ENCODE results near the gene ASXL3. TPM values are rescaled to one million over a fixed set of nuclear protein-coding genes. Genes with fewer than 3 reads are reported as not detected.

The ASXL3 gene
- total RNA-seq, 6 experiments from 2014 or later = 0.12 to 4.0 (median 1.3) TPM

DNA sequence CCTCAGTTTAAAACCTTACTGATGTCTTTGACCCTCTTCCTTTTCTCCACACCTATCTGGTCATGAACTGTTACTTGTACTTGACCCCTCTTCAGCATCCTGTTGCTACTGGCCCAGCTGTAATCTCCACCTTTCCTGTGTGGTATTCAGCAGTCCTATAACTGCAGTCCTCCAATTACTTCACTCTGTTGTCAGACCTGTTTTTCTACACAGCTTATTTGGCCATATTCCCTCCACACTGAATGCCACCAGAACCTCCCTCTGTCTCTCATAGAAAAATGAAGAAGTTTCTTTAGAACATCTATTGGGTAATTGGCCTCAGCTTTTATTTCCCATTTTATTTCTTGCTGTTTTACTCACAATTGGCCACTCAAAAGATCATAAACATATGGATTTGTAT is 155.4 kb downstream of the ASXL3 start:
- H3K9me3 ChIP-seq = no peaks in the 10 kb centered on the region
- H3K4me1 ChIP-seq = no peaks in the 10 kb centered on the region
- no peaks in the 10 kb centered on the region for H3K27me3 ChIP-seq
- intact Hi-C loops (cut with DNase I) = no loop called here
- no peak overlapping the region for H3K4me3 ChIP-seq
- no peak for TF ChIP-seq POLR2A (IDR thresholded peaks at IDR 0.05)
- TF ChIP-seq, protein P1, sequence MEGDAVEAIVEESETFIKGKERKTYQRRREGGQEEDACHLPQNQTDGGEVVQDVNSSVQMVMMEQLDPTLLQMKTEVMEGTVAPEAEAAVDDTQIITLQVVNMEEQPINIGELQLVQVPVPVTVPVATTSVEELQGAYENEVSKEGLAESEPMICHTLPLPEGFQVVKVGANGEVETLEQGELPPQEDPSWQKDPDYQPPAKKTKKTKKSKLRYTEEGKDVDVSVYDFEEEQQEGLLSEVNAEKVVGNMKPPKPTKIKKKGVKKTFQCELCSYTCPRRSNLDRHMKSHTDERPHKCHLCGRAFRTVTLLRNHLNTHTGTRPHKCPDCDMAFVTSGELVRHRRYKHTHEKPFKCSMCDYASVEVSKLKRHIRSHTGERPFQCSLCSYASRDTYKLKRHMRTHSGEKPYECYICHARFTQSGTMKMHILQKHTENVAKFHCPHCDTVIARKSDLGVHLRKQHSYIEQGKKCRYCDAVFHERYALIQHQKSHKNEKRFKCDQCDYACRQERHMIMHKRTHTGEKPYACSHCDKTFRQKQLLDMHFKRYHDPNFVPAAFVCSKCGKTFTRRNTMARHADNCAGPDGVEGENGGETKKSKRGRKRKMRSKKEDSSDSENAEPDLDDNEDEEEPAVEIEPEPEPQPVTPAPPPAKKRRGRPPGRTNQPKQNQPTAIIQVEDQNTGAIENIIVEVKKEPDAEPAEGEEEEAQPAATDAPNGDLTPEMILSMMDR (IDR thresholded peaks at IDR 0.05) = no peak
- no peak overlapping the region for H3K27ac ChIP-seq
- H3K36me3 ChIP-seq = no peaks in the 10 kb centered on the region
- ATAC-seq = no peak
- DNase-seq = no peak

DNA sequence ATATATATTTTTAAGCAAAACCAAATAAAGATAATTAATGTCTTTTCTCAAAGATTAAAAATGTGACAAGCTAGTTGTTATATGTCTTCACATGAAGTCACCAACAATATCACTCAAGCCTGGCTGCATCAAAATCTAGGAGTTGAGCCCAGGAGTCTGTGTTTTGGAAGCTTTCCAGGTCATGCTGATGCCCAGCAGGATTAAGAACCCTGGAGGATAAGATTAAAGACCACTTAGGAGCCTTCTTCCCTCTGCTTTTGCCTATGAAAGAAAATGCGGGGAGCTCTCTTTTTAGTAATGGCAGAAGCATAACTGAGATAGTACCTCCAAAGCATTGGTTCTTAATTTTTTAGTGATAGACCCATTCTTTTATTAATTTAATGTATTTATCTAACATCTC is 157.4 kb downstream of the ASXL3 start:
- H3K4me1 ChIP-seq = no peaks in the 10 kb centered on the region
- DNase-seq (no peak), ATAC-seq (no peak)
- 100% methylated on average over 1 of the region's 1 CpG for WGBS (ENCODE audit: insufficient coverage, low coverage, low lambda C conversion rate, missing lambda C conversion rate)
- intact Hi-C loops (cut with DNase I) = no loop called here
- H3K4me3 ChIP-seq = no peak overlapping the region
- no peaks in the 10 kb centered on the region for H3K36me3 ChIP-seq
- TF ChIP-seq, protein P1 (IDR thresholded peaks at IDR 0.05) = no peak
- TF ChIP-seq POLR2A (IDR thresholded peaks at IDR 0.05) = no peak
- H3K27ac ChIP-seq = no peak overlapping the region
- no peaks in the 10 kb centered on the region for H3K27me3 ChIP-seq
- no peaks in the 10 kb centered on the region for H3K9me3 ChIP-seq

DNA sequence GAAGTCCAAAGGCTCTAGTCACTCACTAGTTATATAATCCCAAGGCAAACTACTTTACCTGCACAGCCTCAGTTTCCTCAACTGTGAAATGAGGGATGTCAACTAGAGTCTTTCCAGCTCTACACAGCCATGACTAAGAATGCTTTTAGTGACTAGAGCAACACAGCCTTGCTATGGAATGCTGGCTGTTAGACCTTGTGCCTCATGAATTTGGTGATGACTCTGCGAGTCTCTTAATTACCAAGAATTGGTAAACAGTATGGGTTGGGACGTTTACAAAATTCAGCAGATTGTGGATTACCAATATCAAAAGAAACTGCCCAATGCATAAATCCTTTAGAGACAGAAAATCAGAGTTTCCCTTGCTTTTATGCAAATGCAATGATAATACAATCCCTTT is 163.7 kb downstream of the ASXL3 start:
- TF ChIP-seq, protein P1 (IDR thresholded peaks at IDR 0.05) = no peak
- intact Hi-C loops (cut with DNase I) = no loop called here

DNA sequence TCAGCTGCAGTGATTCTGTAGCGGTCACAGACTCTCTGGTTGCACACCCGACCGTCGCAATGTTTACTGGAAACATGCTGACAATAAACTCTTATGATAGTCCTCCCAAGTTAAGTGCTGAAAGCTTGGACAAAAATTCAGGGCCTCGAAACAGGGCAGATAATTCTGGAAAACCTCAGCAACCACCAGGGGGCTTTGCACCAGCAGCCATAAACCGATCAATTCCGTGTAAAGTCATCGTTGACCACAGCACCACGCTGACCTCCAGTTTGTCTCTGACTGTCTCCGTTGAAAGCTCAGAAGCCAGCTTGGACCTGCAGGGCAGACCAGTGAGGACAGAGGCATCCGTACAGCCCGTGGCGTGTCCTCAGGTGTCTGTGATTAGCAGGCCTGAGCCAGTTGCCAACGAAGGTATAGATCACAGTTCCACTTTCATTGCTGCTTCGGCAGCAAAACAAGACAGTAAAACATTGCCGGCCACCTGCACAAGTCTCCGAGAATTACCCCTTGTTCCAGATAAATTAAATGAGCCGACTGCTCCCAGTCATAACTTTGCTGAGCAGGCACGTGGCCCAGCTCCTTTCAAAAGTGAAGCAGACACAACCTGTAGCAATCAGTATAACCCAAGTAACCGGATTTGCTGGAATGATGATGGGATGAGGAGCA is 166.1 kb downstream of the ASXL3 start:
- no peak for DNase-seq
- no peak overlapping the region for H3K27ac ChIP-seq
- H3K36me3 ChIP-seq = no peaks in the 10 kb centered on the region
- H3K9me3 ChIP-seq = no peaks in the 10 kb centered on the region
- no peak for ATAC-seq
- H3K27me3 ChIP-seq = no peaks in the 10 kb centered on the region
- intact Hi-C loops (cut with DNase I) = no loop called here
- TF ChIP-seq POLR2A (IDR thresholded peaks at IDR 0.05) = no peak
- WGBS (ENCODE audit: insufficient coverage, low coverage, low lambda C conversion rate, missing lambda C conversion rate) = 63% methylated on average over 5 of the region's 20 CpGs
- H3K4me3 ChIP-seq = no peak overlapping the region
- H3K4me1 ChIP-seq = no peaks in the 10 kb centered on the region

More for the DNA sequence above, 163.7 kb downstream of the ASXL3 start:
- Histone ChIP-seq H3K27me3 (no peaks in the 10 kb centered on the region), H3K4me3 (no peak overlapping the region), H3K27ac (no peak overlapping the region), H3K4me1 (no peaks in the 10 kb centered on the region), H3K36me3 (no peaks in the 10 kb centered on the region), H3K9me3 (no peaks in the 10 kb centered on the region)
- ATAC-seq (no peak), DNase-seq (no peak)
- WGBS (ENCODE audit: insufficient coverage, low coverage, low lambda C conversion rate, missing lambda C conversion rate) = 79% methylated on average over 2 of the region's 2 CpGs

DNA sequence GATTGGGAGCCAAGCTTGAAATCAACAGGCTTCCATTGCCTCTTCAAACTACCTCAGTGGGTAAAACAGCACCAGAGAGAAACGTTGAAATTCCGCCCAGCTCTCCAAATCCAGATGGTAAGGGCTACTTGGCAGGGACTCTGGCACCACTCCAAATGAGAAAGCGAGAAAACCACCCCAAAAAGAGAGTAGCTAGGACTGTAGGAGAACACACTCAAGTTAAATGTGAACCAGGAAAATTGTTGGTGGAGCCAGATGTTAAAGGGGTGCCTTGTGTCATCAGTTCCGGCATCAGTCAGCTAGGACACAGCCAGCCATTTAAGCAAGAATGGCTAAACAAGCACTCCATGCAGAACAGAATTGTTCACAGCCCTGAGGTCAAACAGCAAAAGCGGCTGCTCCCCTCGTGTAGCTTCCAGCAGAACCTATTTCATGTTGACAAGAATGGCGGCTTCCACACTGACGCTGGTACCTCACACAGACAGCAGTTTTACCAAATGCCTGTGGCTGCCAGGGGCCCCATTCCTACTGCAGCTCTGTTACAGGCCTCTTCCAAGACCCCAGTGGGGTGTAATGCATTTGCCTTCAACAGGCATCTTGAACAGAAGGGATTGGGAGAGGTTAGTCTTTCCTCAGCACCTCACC is 167.3 kb downstream of the ASXL3 start:
- 73% methylated on average over 4 of the region's 8 CpGs for WGBS (ENCODE audit: insufficient coverage, low coverage, low lambda C conversion rate, missing lambda C conversion rate)
- no peak for DNase-seq
- Histone ChIP-seq H3K4me1 (no peaks in the 10 kb centered on the region), H3K27me3 (no peaks in the 10 kb centered on the region), H3K36me3 (no peaks in the 10 kb centered on the region), H3K4me3 (no peak overlapping the region), H3K27ac (no peak overlapping the region), H3K9me3 (no peaks in the 10 kb centered on the region)
- TF ChIP-seq, protein P1 (IDR thresholded peaks at IDR 0.05) = no peak
- TF ChIP-seq POLR2A (IDR thresholded peaks at IDR 0.05) = no peak
- no peak for ATAC-seq
- intact Hi-C loops (cut with DNase I) = no loop called here
